SK-N-SH (cell line): ENCODE measurements around the gene DDX41. TPM values are rescaled to one million over a fixed set of nuclear protein-coding genes. Genes with fewer than 3 reads are reported as not detected.
"Not testable (repeated sequence)": the region's sequence is repeated elsewhere in the genome, so short reads cannot be mapped to it uniquely, and the experiment has no call there.

Experiments used
- CTCF ChIA-PET: fragments of 300-600, 350-600 bp; formaldehyde crosslinking; extraction: SDS; loops from one replicate; lab custom pipeline; 2021; lab: Yijun Ruan, JAX
- POLR2A ChIA-PET: fragments of 350-600 bp; sonication (Branson Sonifier 250); formaldehyde crosslinking; extraction: SDS; loops from one replicate; lab custom pipeline; 2020; ENCODE audit warnings: antibody characterized with exemption, inconsistent platforms; lab: Yijun Ruan, JAX
- DNase-seq: peaks from one replicate; pipeline ENCODE4 v3.0.0; 2012
- H2AFZ ChIP-seq: fragments of 200-600 bp; sonication (generic); 2 replicates; pipeline ENCODE4 v1.8.1; 2016; ENCODE audit warnings: antibody characterized with exemption, mild to moderate bottlenecking, low read depth
- H3F3A ChIP-seq: fragments of 200-600 bp; sonication (generic); replicated peaks from 2 replicates; pipeline ENCODE3; 2016; ENCODE audit warnings: antibody characterized with exemption, mild to moderate bottlenecking; ENCODE audit not compliant: insufficient read depth
- H3K27ac ChIP-seq, 2 experiments: fragments of 200-500 bp in 1 of 2; fragments of 200-600 bp in 1 of 2; sonication (Bioruptor generic) in 1 of 2; sonication (generic), shearing (Covaris generic) in 1 of 2; 2 replicates each; pipeline versions ENCODE4 v1.5.1 to v1.6.1; 2014 to 2016; ENCODE audit warnings: low read depth in 2 of 2, inconsistent platforms in 1 of 2, low read length in 1 of 2, mild to moderate bottlenecking in 1 of 2, mixed read lengths in 1 of 2
- H3K27me3 ChIP-seq: fragments of 200-600 bp; sonication (generic), shearing (Covaris generic); 2 replicates; pipeline ENCODE4 v1.6.1; 2016; ENCODE audit warnings: mixed run types; ENCODE audit not compliant: insufficient read depth
- H3K36me3 ChIP-seq, 2 experiments: fragments of 200-500 bp in 1 of 2; fragments of 200-600 bp in 1 of 2; sonication (Bioruptor generic) in 1 of 2; sonication (generic) in 1 of 2; replicated peaks in 1 of 2; 2 replicates each; pipeline versions ENCODE3 to v1.5.1; 2014 to 2016; ENCODE audit warnings: low read length in 1 of 2, mild to moderate bottlenecking in 1 of 2; ENCODE audit not compliant: insufficient read depth in 2 of 2, control insufficient read depth in 1 of 2
- H3K4me1 ChIP-seq, 2 experiments: fragments of 200-500 bp in 1 of 2; fragments of 200-600 bp in 1 of 2; sonication (Bioruptor generic) in 1 of 2; sonication (generic), shearing (Covaris generic) in 1 of 2; 2 replicates each; pipeline versions ENCODE4 v1.5.1 to v1.6.1; 2014 to 2016; ENCODE audit warnings: low read depth in 1 of 2, low read length in 1 of 2, mixed run types in 1 of 2; ENCODE audit not compliant: insufficient read depth in 2 of 2, control insufficient read depth in 1 of 2
- H3K4me2 ChIP-seq: fragments of 200-600 bp; sonication (generic), shearing (Covaris generic); 2 replicates; pipeline ENCODE4 v1.6.1; 2017; ENCODE audit warnings: mixed run types
- H3K4me3 ChIP-seq, 2 experiments: fragments of 200-500 bp in 1 of 2; fragments of 200-600 bp in 1 of 2; sonication (Bioruptor generic) in 1 of 2; sonication (generic), shearing (Covaris generic) in 1 of 2; 2 replicates each; pipeline versions ENCODE4 v1.5.1 to v1.8.1; 2014 to 2016; ENCODE audit warnings: low read depth in 2 of 2, inconsistent platforms in 1 of 2, low read length in 1 of 2, mild to moderate bottlenecking in 1 of 2, mixed read lengths in 1 of 2, moderate library complexity in 1 of 2
- H3K79me2 ChIP-seq: fragments of 200-600 bp; sonication (generic); 2 replicates; pipeline ENCODE4 v1.8.1; 2017; ENCODE audit warnings: mild to moderate bottlenecking; ENCODE audit not compliant: insufficient read depth
- H3K9ac ChIP-seq: fragments of 200-600 bp; sonication (generic); 2 replicates; pipeline ENCODE4 v1.6.1; 2017; ENCODE audit warnings: mixed run types
- H3K9me2 ChIP-seq: fragments of 200-600 bp; sonication (generic); 2 replicates; pipeline ENCODE4 v1.6.1; 2017; ENCODE audit warnings: mixed run types
- H3K9me3 ChIP-seq: fragments of 200-600 bp; sonication (generic); 2 replicates; pipeline ENCODE4 v1.6.1; 2017; ENCODE audit warnings: mixed run types, mild to moderate bottlenecking, moderate library complexity
- H4K20me1 ChIP-seq: fragments of 200-600 bp; sonication (generic); 2 replicates; pipeline ENCODE4 v1.6.1; 2017; ENCODE audit warnings: mild to moderate bottlenecking, mixed run types; ENCODE audit not compliant: insufficient read depth
- GATA2 ChIP-seq: sonication (generic); formaldehyde crosslinking; IDR thresholded peaks from 2 replicates; pipeline ENCODE4 v1.5.0; 2020; ENCODE audit warnings: mild to moderate bottlenecking, missing genetic modification reagents
- POLR2AphosphoS5 ChIP-seq: IDR thresholded peaks from 2 replicates; pipeline ENCODE4 v1.6.1; 2012; ENCODE audit warnings: low read depth, low read length
- RFX5 ChIP-seq: IDR thresholded peaks from 2 replicates; pipeline ENCODE4 v1.6.1; 2012; ENCODE audit warnings: mild to moderate bottlenecking, improper control_type of control experiment, low read length
- RXRA ChIP-seq: IDR thresholded peaks from 2 replicates; pipeline ENCODE4 v1.4.0; 2012; ENCODE audit warnings: low read depth, mild to moderate bottlenecking, borderline replicate concordance
- WGBS: methylation state at CpG from one replicate; pipeline ENCODE4 v1.1.6; 2017; ENCODE audit warnings: low lambda C conversion rate; 5-methylcytosine and 5-hydroxymethylcytosine counted together
- polyA plus RNA-seq, 3 experiments: library from polyadenylated mRNA; depleted of rRNA; stranded (reverse); fragments of >200 nt; gene quantifications; 2 replicates each; pipeline ENCODE4 v1.2.3, GENCODE V29; 2012
- TF ChIP-seq, protein P1 (sequence below): IDR thresholded peaks from 2 replicates; pipeline ENCODE4 v1.4.0; 2012; ENCODE audit warnings: low read depth, borderline replicate concordance

Gene DDX41
- polyA plus RNA-seq, 1 of the 3 experiments (the other 2 are of a cell fraction), result 176 TPM

DNA sequence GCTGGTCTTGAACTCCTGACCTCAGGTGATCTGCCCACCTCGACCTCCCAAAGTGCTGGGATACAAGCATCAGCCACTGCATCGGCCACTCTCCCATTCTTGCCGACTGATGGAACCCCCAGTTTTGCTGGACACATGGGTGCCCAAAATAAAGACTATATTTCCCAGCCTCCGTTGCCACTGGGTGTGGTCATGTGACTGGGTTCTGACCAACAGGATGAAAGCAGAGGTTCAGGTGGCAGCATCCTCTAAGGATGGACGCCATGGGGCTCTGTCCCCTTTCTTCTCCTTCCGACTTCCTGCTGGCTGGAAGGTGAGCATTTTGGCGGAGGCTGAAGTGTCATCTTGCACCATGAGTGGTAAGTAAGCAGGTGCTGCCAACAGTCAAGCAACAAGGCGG lies 29.6 kb downstream of the DDX41 start:
- H3F3A ChIP-seq, result peaks cover 50% of the 10 kb centered on the region
- ChIA-PET POLR2A (no interaction called here), CTCF (interaction anchor here (0.7 to 20.3 kb wide), 3 partner anchors 8 to 97 kb away, joined by 3 to 201 read pairs (median 5); partner anchors contain the start of gene PDLIM7)
- no peak overlapping the region for H3K9ac ChIP-seq
- H3K36me3 ChIP-seq, result peaks cover 53 to 62% of the 10 kb centered on the region in 2 experiments
- no peak overlapping the region for H2AFZ ChIP-seq
- peaks cover 25% of the 10 kb centered on the region; the same call in 1 of the 2 replicates for H3K79me2 ChIP-seq
- no peak for DNase-seq
- H3K27me3 ChIP-seq, result no peaks in the 10 kb centered on the region
- peaks cover 0 to 30% of the 10 kb centered on the region in 2 experiments; a peak in 1 of 4 replicates for H3K4me1 ChIP-seq
- H3K9me2 ChIP-seq, result no peaks in the 10 kb centered on the region
- no peak overlapping the region for H3K4me2 ChIP-seq
- H3K9me3 ChIP-seq, result no peaks in the 10 kb centered on the region
- WGBS, result 92% methylated on average over 7 of the region's 8 CpGs
- H3K4me3 ChIP-seq, result no peak overlapping the region
- H4K20me1 ChIP-seq, result peaks cover 61% of the 10 kb centered on the region
- H3K27ac ChIP-seq, result no peak overlapping the region
- TF ChIP-seq POLR2AphosphoS5 (0 out of 2 replicates have a peak, but pooled peaks have one; percentile 15), RFX5 (no peak), GATA2 (CRISPR knock-in tag) (no peak), RXRA (no peak)
- TF ChIP-seq, protein P1, sequence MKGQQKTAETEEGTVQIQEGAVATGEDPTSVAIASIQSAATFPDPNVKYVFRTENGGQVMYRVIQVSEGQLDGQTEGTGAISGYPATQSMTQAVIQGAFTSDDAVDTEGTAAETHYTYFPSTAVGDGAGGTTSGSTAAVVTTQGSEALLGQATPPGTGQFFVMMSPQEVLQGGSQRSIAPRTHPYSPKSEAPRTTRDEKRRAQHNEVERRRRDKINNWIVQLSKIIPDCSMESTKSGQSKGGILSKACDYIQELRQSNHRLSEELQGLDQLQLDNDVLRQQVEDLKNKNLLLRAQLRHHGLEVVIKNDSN, result 0 out of 2 replicates have a peak, but pooled peaks have one; percentile 46

DNA sequence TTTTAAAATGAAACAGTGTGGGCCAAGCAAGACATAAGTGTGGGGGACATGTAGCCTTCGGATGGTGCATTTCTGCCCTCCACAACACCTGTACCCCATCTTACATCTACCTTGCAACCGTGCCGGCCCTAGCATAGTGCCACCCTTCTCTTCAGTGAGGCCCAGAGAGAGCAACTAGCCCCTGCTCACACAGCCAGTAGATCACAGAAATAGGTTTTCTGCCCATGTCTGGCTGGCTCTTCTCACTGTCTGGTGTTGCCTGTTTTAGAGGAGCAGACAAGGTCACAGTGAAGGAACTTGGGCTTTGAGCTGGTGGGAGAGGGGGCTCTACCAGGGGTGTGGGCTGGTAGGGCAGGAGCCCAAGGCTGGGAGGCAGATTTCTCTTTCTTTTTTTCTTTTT lies 30.5 kb downstream of the DDX41 start:
- Histone ChIP-seq H3K27ac (no peak overlapping the region), H3K9me3 (no peaks in the 10 kb centered on the region), H3K4me2 (no peak overlapping the region), H4K20me1 (peaks cover 58% of the 10 kb centered on the region), H2AFZ (no peak overlapping the region), H3K4me1 (peaks cover 0 to 36% of the 10 kb centered on the region in 2 experiments; a peak in 1 of 4 replicates), H3K4me3 (no peak overlapping the region), H3K79me2 (peaks cover 20% of the 10 kb centered on the region; the same call in 1 of the 2 replicates), H3K36me3 (peaks cover 52 to 58% of the 10 kb centered on the region in 2 experiments), H3K27me3 (no peaks in the 10 kb centered on the region), H3F3A (peaks cover 58% of the 10 kb centered on the region), H3K9me2 (no peaks in the 10 kb centered on the region), H3K9ac (no peak overlapping the region)
- DNase-seq, result no peak
- CTCF ChIA-PET, result interaction anchor here (0.7 to 20.3 kb wide), 4 partner anchors 9 to 96 kb away, joined by 3 to 201 read pairs (median 6); partner anchors contain the start of gene PDLIM7
- WGBS, result 98% methylated on average over 3 of the region's 3 CpGs
- TF ChIP-seq RFX5, result no peak
- peak; percentile 29; the same call in 1 of the 2 replicates for TF ChIP-seq POLR2AphosphoS5
- POLR2A ChIA-PET, result no interaction called here

DNA sequence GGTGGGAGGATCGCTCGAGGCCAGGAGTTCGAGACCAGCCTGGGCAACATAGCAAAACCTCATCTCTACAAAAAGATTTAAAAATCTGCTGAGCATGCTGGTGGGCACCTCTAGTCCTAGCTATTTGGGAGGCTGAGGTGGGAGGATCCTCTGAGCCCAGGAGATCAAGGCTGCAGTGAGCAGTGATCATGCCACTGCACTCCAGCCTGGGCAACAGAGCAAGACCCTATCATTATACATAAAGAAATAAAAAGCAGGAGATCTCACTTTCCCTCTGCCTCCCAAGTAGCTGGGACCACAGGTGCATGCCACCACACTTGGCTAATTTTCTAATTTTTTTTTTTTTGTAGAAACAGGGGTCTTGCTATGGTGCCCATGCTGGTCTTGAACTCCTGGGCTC lies 31.0 kb downstream of the DDX41 start:
- DNase-seq, H3K9me3 ChIP-seq, H3K9ac ChIP-seq, H3K9me2 ChIP-seq, H2AFZ ChIP-seq, H3K4me3 ChIP-seq, H3K4me2 ChIP-seq, POLR2A ChIA-PET, H3K27me3 ChIP-seq: not testable (repeated sequence)
- 90% methylated on average over 3 of the region's 3 CpGs for WGBS
- H3K36me3 ChIP-seq, result peaks cover 47 to 54% of the 10 kb centered on the region in 2 experiments
- H3F3A ChIP-seq, result peaks cover 61% of the 10 kb centered on the region
- H3K27ac ChIP-seq, result 0 out of 4 replicates have a peak overlapping the region, but pooled peaks of 1 of the 2 experiments have one; percentile 30
- H3K79me2 ChIP-seq, result peaks cover 15% of the 10 kb centered on the region; the same call in 1 of the 2 replicates
- peaks cover 0 to 38% of the 10 kb centered on the region in 2 experiments; a peak in 1 of 4 replicates for H3K4me1 ChIP-seq
- CTCF ChIA-PET, result interaction anchor here (0.7 to 20.3 kb wide), 3 partner anchors 9 to 31 kb away, joined by 3 to 201 read pairs (median 10); partner anchors contain the start of gene PDLIM7
- H4K20me1 ChIP-seq, result peaks cover 53% of the 10 kb centered on the region
